HG03575 (cell line): ENCODE data around the gene CPOX.
"Not testable (repeated sequence)": the region's sequence is repeated elsewhere in the genome, so short reads cannot be mapped to it uniquely, and the experiment has no call there.

Experiments used
- ATAC-seq: cut with Tn5 transposase; IDR thresholded peaks from one replicate; pipeline ENCODE4 v1.9.1; 2021; ENCODE audit not compliant: unreplicated experiment, insufficient number of reproducible peaks, low FRiP score; ENCODE audit errors: extremely low read depth

The CPOX gene

GRCh38 chr3:98593046-98593936 is at the start of gene CPOX:
Gene CPOX (minus strand): TSS chr3:98593611. CDS start chr3:98593504, 107 bp downstream.
- ATAC-seq = peak; percentile 77

- not testable (repeated sequence) for ATAC-seq
These were observed 49.4 kb upstream of the CPOX start for GRCh38 chr3:98642769-98643168.

- ATAC-seq = not testable (repeated sequence)
These were observed 48.3 kb upstream of the CPOX start for GRCh38 chr3:98641756-98642155.

- not testable (repeated sequence) for ATAC-seq
These were observed 45.1 kb upstream of the CPOX start for GRCh38 chr3:98638515-98638914.

- ATAC-seq = no peak
These were observed 37.0 kb upstream of the CPOX start for GRCh38 chr3:98630416-98630815.

GRCh38 chr3:98628317-98628716 is 34.9 kb upstream of the CPOX start:
- no peak for ATAC-seq

- no peak for ATAC-seq
These were observed 32.7 kb upstream of the CPOX start for GRCh38 chr3:98626151-98626550.

GRCh38 chr3:98623572-98624280 is 30.3 kb upstream of the CPOX start:
- ATAC-seq = no peak

- ATAC-seq = no peak
These were observed 24.4 kb upstream of the CPOX start for GRCh38 chr3:98617841-98618240.

- ATAC-seq = no peak
These were observed 20.2 kb upstream of the CPOX start for GRCh38 chr3:98613616-98614015.

- peak; percentile 62 for ATAC-seq
These were observed 19.6 kb upstream of the CPOX start for GRCh38 chr3:98612996-98613517.

GRCh38 chr3:98612587-98612986 is 19.2 kb upstream of the CPOX start:
- peak; percentile 43 for ATAC-seq

- no peak for ATAC-seq
These were observed 14.6 kb upstream of the CPOX start for GRCh38 chr3:98608029-98608428.

- ATAC-seq = no peak
These were observed 10.2 kb upstream of the CPOX start for GRCh38 chr3:98603580-98603979.

- ATAC-seq = peak; percentile 41
These were observed 8.8 kb upstream of the CPOX start for GRCh38 chr3:98602078-98602678.

- no peak for ATAC-seq
These were observed 7.8 kb upstream of the CPOX start for GRCh38 chr3:98601180-98601579.

- ATAC-seq = peak; percentile 35
These were observed 7.1 kb upstream of the CPOX start for GRCh38 chr3:98600412-98601095.

- no peak for ATAC-seq
These were observed 6.4 kb upstream of the CPOX start for GRCh38 chr3:98599647-98600411.
